Uterus (tissue), 4 donors: ENCODE results near the gene FADD. TPM values are rescaled to one million over a fixed set of nuclear protein-coding genes. Genes with fewer than 3 reads are reported as not detected.

Source experiments
- DNase-seq, 2 donors: peaks; one replicate each; pipeline ENCODE4 v3.0.0-alpha.2; 2019 to 2020
- H3K27ac ChIP-seq, 2 donors: fragments of 200-600 bp; sonication (generic); 1 replicate in 1 of 2; 2 replicates in 1 of 2; pipeline ENCODE4 v1.5.1; 2016 to 2018
- H3K27me3 ChIP-seq, 2 donors: fragments of 200-600 bp; sonication (generic); one replicate each; pipeline ENCODE4 v1.5.1; 2018 to 2019; ENCODE audit warnings: control low read depth in 1 of 2
- H3K36me3 ChIP-seq, 2 donors: fragments of 200-600 bp; sonication (generic); one replicate each; pipeline ENCODE4 v1.5.1; 2019; ENCODE audit warnings: control low read depth in 1 of 2
- H3K4me1 ChIP-seq, 2 donors: fragments of 200-600 bp; sonication (generic); one replicate each; pipeline ENCODE4 v1.5.1; 2018 to 2019; ENCODE audit warnings: control low read depth in 1 of 2
- H3K4me3 ChIP-seq, 2 donors: fragments of 200-600 bp; sonication (generic); 1 replicate in 1 of 2; 2 replicates in 1 of 2; pipeline ENCODE4 v1.5.1; 2018 to 2019; ENCODE audit warnings: mild to moderate bottlenecking in 1 of 2
- H3K9me3 ChIP-seq, 2 donors: fragments of 200-600 bp; sonication (generic); one replicate each; pipeline ENCODE4 v1.5.1; 2019; ENCODE audit warnings: control low read depth in 1 of 2
- POLR2A ChIP-seq, 2 donors: fragments of 450-650 bp; IDR thresholded peaks; one replicate each; pipeline ENCODE4 v1.6.1; 2016; ENCODE audit warnings: antibody characterized with exemption in 2 of 2, mild to moderate bottlenecking in 1 of 2, moderate library complexity in 1 of 2
- intact Hi-C: fragments of 100-400 bp; cut with DNase I; formaldehyde crosslinking; loops from one replicate; pipeline ENCODE4 v1.15.1; 2023; ENCODE audit warnings: low total_unique reads
- total RNA-seq, 4 donors: library from RNA; depleted of rRNA in 3 of 4; stranded (reverse); fragments of >200 nt in 3 of 4; gene quantifications; one replicate each; pipeline versions ENCODE4 v1.1.0 to v1.2.4, GENCODE V29; 2014 to 2023
- TF ChIP-seq, protein P1 (sequence below), 4 experiments: fragments of 200-600 bp in 2 of 4; fragments of 450-650 bp in 2 of 4; sonication (generic) in 2 of 4; IDR thresholded peaks; one replicate each; pipeline ENCODE4 v1.5.1; 2016 to 2019; ENCODE audit warnings: antibody characterized with exemption in 4 of 4, mild to moderate bottlenecking in 2 of 4, moderate library complexity in 1 of 4
- donor health status: DM: yes; HTN: yes; CAD: no.

Gene FADD
- total RNA-seq, 4 donors from 2014 or later: 11.5 to 34.6 (median 19.2) TPM

GRCh38 chr11:70251659-70252321, 48.7 kb downstream of the FADD start:
- intact Hi-C loops: no loop called here
- no peak for DNase-seq
- H3K36me3 ChIP-seq: no peaks in the 10 kb centered on the region
- H3K4me3 ChIP-seq: no peak overlapping the region
- H3K27ac ChIP-seq: no peak overlapping the region
- TF ChIP-seq, protein P1, sequence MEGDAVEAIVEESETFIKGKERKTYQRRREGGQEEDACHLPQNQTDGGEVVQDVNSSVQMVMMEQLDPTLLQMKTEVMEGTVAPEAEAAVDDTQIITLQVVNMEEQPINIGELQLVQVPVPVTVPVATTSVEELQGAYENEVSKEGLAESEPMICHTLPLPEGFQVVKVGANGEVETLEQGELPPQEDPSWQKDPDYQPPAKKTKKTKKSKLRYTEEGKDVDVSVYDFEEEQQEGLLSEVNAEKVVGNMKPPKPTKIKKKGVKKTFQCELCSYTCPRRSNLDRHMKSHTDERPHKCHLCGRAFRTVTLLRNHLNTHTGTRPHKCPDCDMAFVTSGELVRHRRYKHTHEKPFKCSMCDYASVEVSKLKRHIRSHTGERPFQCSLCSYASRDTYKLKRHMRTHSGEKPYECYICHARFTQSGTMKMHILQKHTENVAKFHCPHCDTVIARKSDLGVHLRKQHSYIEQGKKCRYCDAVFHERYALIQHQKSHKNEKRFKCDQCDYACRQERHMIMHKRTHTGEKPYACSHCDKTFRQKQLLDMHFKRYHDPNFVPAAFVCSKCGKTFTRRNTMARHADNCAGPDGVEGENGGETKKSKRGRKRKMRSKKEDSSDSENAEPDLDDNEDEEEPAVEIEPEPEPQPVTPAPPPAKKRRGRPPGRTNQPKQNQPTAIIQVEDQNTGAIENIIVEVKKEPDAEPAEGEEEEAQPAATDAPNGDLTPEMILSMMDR (IDR thresholded peaks at IDR 0.05): no peak
- no peaks in the 10 kb centered on the region for H3K4me1 ChIP-seq
- no peaks in the 10 kb centered on the region for H3K27me3 ChIP-seq
- H3K9me3 ChIP-seq: no peaks in the 10 kb centered on the region

GRCh38 chr11:70252844-70253243, 49.7 kb downstream of the FADD start:
- H3K4me3 ChIP-seq: no peak overlapping the region
- no peaks in the 10 kb centered on the region for H3K27me3 ChIP-seq
- intact Hi-C loops: no loop called here
- no peak for DNase-seq
- TF ChIP-seq, protein P1 (IDR thresholded peaks at IDR 0.05): no peak
- TF ChIP-seq POLR2A (IDR thresholded peaks at IDR 0.05): no peak
- H3K36me3 ChIP-seq: no peaks in the 10 kb centered on the region
- H3K4me1 ChIP-seq: no peaks in the 10 kb centered on the region
- H3K9me3 ChIP-seq: no peaks in the 10 kb centered on the region
- no peak overlapping the region for H3K27ac ChIP-seq

DNA sequence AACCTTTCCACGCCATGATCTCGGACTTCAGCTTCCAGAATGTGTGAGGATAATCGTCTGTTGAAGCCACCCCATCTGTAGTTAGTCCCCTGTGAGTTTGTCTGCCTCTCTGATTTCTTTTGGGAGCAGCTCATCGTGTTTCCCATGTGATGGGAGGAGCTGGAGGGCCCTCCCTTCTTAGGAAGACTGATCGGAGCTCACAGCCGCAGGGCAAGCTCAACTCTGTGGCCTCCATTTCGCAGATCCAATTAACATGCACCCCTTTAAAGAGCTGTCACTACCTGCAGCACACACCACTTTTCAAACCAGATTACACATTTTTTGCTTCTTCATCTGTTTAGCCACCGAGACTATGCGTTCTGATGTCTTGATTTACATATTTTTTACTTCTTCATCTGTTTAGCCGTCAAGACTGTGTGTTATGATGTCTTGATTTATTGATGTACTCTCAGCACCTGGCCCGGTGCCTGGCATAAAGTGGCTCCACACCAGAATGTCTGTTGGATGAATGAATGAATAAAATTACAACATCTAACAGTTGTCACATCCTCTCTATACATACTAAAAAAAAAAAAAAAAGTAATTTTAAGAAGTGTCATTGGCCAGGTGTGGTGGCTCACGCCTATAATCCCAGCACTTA, 52.5 kb downstream of the FADD start:
- TF ChIP-seq, protein P1 (IDR thresholded peaks at IDR 0.05): no peak
- TF ChIP-seq POLR2A (IDR thresholded peaks at IDR 0.05): no peak
- Histone ChIP-seq H3K4me3 (no peak overlapping the region), H3K9me3 (no peaks in the 10 kb centered on the region), H3K4me1 (no peaks in the 10 kb centered on the region), H3K27me3 (no peaks in the 10 kb centered on the region), H3K27ac (no peak overlapping the region), H3K36me3 (no peaks in the 10 kb centered on the region)
- DNase-seq: peak; percentile 30 to 33
- intact Hi-C loops: no loop called here

Other genes starting within 250 kb of the FADD start
- 10 to 100 TPM in 3 of 4 donors, 1 to 10 TPM in 1; 6.8 to 72.6 (median 36.2) TPM for gene ANO1, start 125.0 kb upstream of the FADD start, total RNA-seq
- gene PPFIA1, start 67.4 kb downstream of the FADD start, total RNA-seq: 10 to 100 TPM; 18.8 to 79.7 (median 39.1) TPM
- gene CTTN, start 195.2 kb downstream of the FADD start, total RNA-seq: 100 to 1,000 TPM; 109 to 279 (median 199) TPM